HG03025 (cell line): ENCODE results near the gene SPSB4.
A peak's percentile ranks its signal among the peaks of the same experiment; 100 is the strongest.

ENCODE experiments used
- ATAC-seq: cut with Tn5 transposase; IDR thresholded peaks from one replicate; pipeline ENCODE4 v1.9.1; 2021; ENCODE audit warnings: mild to moderate bottlenecking, moderate library complexity; ENCODE audit not compliant: unreplicated experiment, low FRiP score

SPSB4 gene

GRCh38 chr3:141093397-141093796 is 42.2 kb downstream of the SPSB4 start:
- ATAC-seq, result no peak

GRCh38 chr3:141093971-141094684 is 43.0 kb downstream of the SPSB4 start:
- ATAC-seq, result no peak

- ATAC-seq, result no peak
These were observed 43.8 kb downstream of the SPSB4 start for GRCh38 chr3:141094790-141095545.

GRCh38 chr3:141095546-141095937 is 44.4 kb downstream of the SPSB4 start:
- ATAC-seq, result no peak

GRCh38 chr3:141096164-141096563 is 45.0 kb downstream of the SPSB4 start:
- ATAC-seq, result no peak

GRCh38 chr3:141096981-141097380 is 45.8 kb downstream of the SPSB4 start:
- no peak for ATAC-seq

- ATAC-seq, result no peak
These were observed 49.0 kb downstream of the SPSB4 start for GRCh38 chr3:141100112-141100511.

GRCh38 chr3:141100531-141101320 is 49.6 kb downstream of the SPSB4 start:
- no peak for ATAC-seq

- no peak for ATAC-seq
These were observed 51.2 kb downstream of the SPSB4 start for GRCh38 chr3:141102372-141102771.

- no peak for ATAC-seq
These were observed 51.9 kb downstream of the SPSB4 start for GRCh38 chr3:141103067-141103466.

- ATAC-seq, result no peak
These were observed 52.4 kb downstream of the SPSB4 start for GRCh38 chr3:141103503-141103902.

GRCh38 chr3:141104151-141104821 is 53.1 kb downstream of the SPSB4 start:
- ATAC-seq, result no peak

GRCh38 chr3:141105828-141106628 is 54.9 kb downstream of the SPSB4 start:
- peak; percentile 45 for ATAC-seq

GRCh38 chr3:141106842-141107241 is 55.7 kb downstream of the SPSB4 start:
- no peak for ATAC-seq

GRCh38 chr3:141108039-141108438 is 56.9 kb downstream of the SPSB4 start:
- ATAC-seq, result no peak

- no peak for ATAC-seq
These were observed 58.6 kb downstream of the SPSB4 start for GRCh38 chr3:141109751-141110150.

- no peak for ATAC-seq
These were observed 59.2 kb downstream of the SPSB4 start for GRCh38 chr3:141110322-141110721.

GRCh38 chr3:141111364-141112155 is 60.4 kb downstream of the SPSB4 start:
- no peak for ATAC-seq

GRCh38 chr3:141112686-141113297 is 61.6 kb downstream of the SPSB4 start:
- no peak for ATAC-seq
